HG03457 (cell line): ENCODE data around the gene NANOS2.

ENCODE experiments used
- ATAC-seq: cut with Tn5 transposase; IDR thresholded peaks from one replicate; pipeline ENCODE4 v1.9.1; 2021; ENCODE audit warnings: moderate number of reproducible peaks; ENCODE audit not compliant: unreplicated experiment

The NANOS2 gene

GRCh38 chr19:45913874-45914830, at the start of gene NANOS2:
Gene NANOS2 (minus strand): TSS chr19:45914778. CDS start chr19:45914693, 85 bp downstream.
- ATAC-seq: no peak

GRCh38 chr19:45962021-45962420, 47.4 kb upstream of the NANOS2 start:
- no peak for ATAC-seq

- no peak for ATAC-seq
These were observed 46.1 kb upstream of the NANOS2 start for GRCh38 chr19:45960595-45961235.

- ATAC-seq: no peak
These were observed 45.0 kb upstream of the NANOS2 start for GRCh38 chr19:45959517-45960025.

- ATAC-seq: no peak
These were observed 44.4 kb upstream of the NANOS2 start for GRCh38 chr19:45958769-45959516.

- no peak for ATAC-seq
These were observed 43.7 kb upstream of the NANOS2 start for GRCh38 chr19:45958320-45958719.

- no peak for ATAC-seq
These were observed 41.5 kb upstream of the NANOS2 start for GRCh38 chr19:45955905-45956608.

- no peak for ATAC-seq
These were observed 39.6 kb upstream of the NANOS2 start for GRCh38 chr19:45954156-45954555.

- ATAC-seq: no peak
These were observed 39.1 kb upstream of the NANOS2 start for GRCh38 chr19:45953676-45954075.

GRCh38 chr19:45952686-45953505, 38.3 kb upstream of the NANOS2 start:
- ATAC-seq: no peak

- ATAC-seq: no peak
These were observed 37.7 kb upstream of the NANOS2 start for GRCh38 chr19:45952341-45952685.

GRCh38 chr19:45947926-45948325, 33.3 kb upstream of the NANOS2 start:
- no peak for ATAC-seq

GRCh38 chr19:45940515-45940805, 25.9 kb upstream of the NANOS2 start:
- no peak for ATAC-seq

GRCh38 chr19:45939792-45940514, 25.4 kb upstream of the NANOS2 start:
- ATAC-seq: no peak

- ATAC-seq: no peak
These were observed 24.2 kb upstream of the NANOS2 start for GRCh38 chr19:45938733-45939319.

- ATAC-seq: no peak
These were observed 20.7 kb upstream of the NANOS2 start for GRCh38 chr19:45935267-45935666.

- ATAC-seq: no peak
These were observed 20.1 kb upstream of the NANOS2 start for GRCh38 chr19:45934551-45935230.

- no peak for ATAC-seq
These were observed 19.2 kb upstream of the NANOS2 start for GRCh38 chr19:45933759-45934158.
